Measurements from ENCODE around the gene GPR87. TPM values are rescaled to one million over a fixed set of nuclear protein-coding genes. Genes with fewer than 3 reads are reported as not detected.

The GPR87 gene
- total RNA-seq, 1 donor, result not detected

GRCh38 chr3:151305775-151306151 is 10.9 kb downstream of the GPR87 start:
- no peak overlapping the region for H2AFZ ChIP-seq (ENCODE audit: low read length)
- no peaks in the 10 kb centered on the region for H4K20me1 ChIP-seq (ENCODE audit: insufficient read depth, low read length)
- peak overlapping the region; percentile 18 for H3K4me3 ChIP-seq (ENCODE audit: insufficient read depth, low read length)
- peak overlapping the region; percentile 61 for H3K4me2 ChIP-seq (ENCODE audit: insufficient read depth, low read length)
- no peaks in the 10 kb centered on the region for H3K79me2 ChIP-seq (ENCODE audit: insufficient read depth, low read length)
- H3K9me3 ChIP-seq (ENCODE audit: low read depth, low read length), result no peaks in the 10 kb centered on the region
- peak overlapping the region; percentile 56 for H3K27ac ChIP-seq (ENCODE audit: low read depth, low read length)
- no peak for DNase-seq (ENCODE audit: insufficient read length, low spot score, missing footprints)
- TF ChIP-seq, protein P1, sequence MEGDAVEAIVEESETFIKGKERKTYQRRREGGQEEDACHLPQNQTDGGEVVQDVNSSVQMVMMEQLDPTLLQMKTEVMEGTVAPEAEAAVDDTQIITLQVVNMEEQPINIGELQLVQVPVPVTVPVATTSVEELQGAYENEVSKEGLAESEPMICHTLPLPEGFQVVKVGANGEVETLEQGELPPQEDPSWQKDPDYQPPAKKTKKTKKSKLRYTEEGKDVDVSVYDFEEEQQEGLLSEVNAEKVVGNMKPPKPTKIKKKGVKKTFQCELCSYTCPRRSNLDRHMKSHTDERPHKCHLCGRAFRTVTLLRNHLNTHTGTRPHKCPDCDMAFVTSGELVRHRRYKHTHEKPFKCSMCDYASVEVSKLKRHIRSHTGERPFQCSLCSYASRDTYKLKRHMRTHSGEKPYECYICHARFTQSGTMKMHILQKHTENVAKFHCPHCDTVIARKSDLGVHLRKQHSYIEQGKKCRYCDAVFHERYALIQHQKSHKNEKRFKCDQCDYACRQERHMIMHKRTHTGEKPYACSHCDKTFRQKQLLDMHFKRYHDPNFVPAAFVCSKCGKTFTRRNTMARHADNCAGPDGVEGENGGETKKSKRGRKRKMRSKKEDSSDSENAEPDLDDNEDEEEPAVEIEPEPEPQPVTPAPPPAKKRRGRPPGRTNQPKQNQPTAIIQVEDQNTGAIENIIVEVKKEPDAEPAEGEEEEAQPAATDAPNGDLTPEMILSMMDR (IDR thresholded peaks at IDR 0.05; ENCODE audit: extremely low read depth, low read depth, low read length), result no peak
- H3K36me3 ChIP-seq (ENCODE audit: insufficient read depth, low read length), result no peaks in the 10 kb centered on the region
- H3K4me1 ChIP-seq (ENCODE audit: insufficient read depth, low read length), result peaks cover 40% of the 10 kb centered on the region
- H3K27me3 ChIP-seq (ENCODE audit: insufficient read depth, low read length), result no peaks in the 10 kb centered on the region

- H3K4me3 ChIP-seq (ENCODE audit: insufficient read depth, low read length), result peak overlapping the region; percentile 18
- no peaks in the 10 kb centered on the region for H3K9me3 ChIP-seq (ENCODE audit: low read depth, low read length)
- TF ChIP-seq, protein P1 (IDR thresholded peaks at IDR 0.05; ENCODE audit: extremely low read depth, low read depth, low read length), result peak; percentile 29
- no peaks in the 10 kb centered on the region for H4K20me1 ChIP-seq (ENCODE audit: insufficient read depth, low read length)
- H2AFZ ChIP-seq (ENCODE audit: low read length), result no peak overlapping the region
- no peaks in the 10 kb centered on the region for H3K36me3 ChIP-seq (ENCODE audit: insufficient read depth, low read length)
- H3K27me3 ChIP-seq (ENCODE audit: insufficient read depth, low read length), result peaks cover under 1% of the 10 kb centered on the region
- DNase-seq (ENCODE audit: insufficient read length, low spot score, missing footprints), result peak; percentile 92
- no peaks in the 10 kb centered on the region for H3K79me2 ChIP-seq (ENCODE audit: insufficient read depth, low read length)
- peak overlapping the region; percentile 56 for H3K27ac ChIP-seq (ENCODE audit: low read depth, low read length)
- H3K4me2 ChIP-seq (ENCODE audit: insufficient read depth, low read length), result peak overlapping the region; percentile 61
- peaks cover 40% of the 10 kb centered on the region for H3K4me1 ChIP-seq (ENCODE audit: insufficient read depth, low read length)
Observed at GRCh38 chr3:151305060-151305774, 11.4 kb downstream of the GPR87 start.

GRCh38 chr3:151303751-151304150 is 12.9 kb downstream of the GPR87 start:
- Histone ChIP-seq H3K9me3 (ENCODE audit: low read depth, low read length) (no peaks in the 10 kb centered on the region), H3K4me2 (ENCODE audit: insufficient read depth, low read length) (no peak overlapping the region), H4K20me1 (ENCODE audit: insufficient read depth, low read length) (no peaks in the 10 kb centered on the region), H3K4me1 (ENCODE audit: insufficient read depth, low read length) (peaks cover 40% of the 10 kb centered on the region), H3K36me3 (ENCODE audit: insufficient read depth, low read length) (no peaks in the 10 kb centered on the region), H3K27ac (ENCODE audit: low read depth, low read length) (no peak overlapping the region), H3K79me2 (ENCODE audit: insufficient read depth, low read length) (no peaks in the 10 kb centered on the region), H3K27me3 (ENCODE audit: insufficient read depth, low read length) (peaks cover 6% of the 10 kb centered on the region), H2AFZ (ENCODE audit: low read length) (no peak overlapping the region), H3K4me3 (ENCODE audit: insufficient read depth, low read length) (no peak overlapping the region)
- TF ChIP-seq, protein P1 (IDR thresholded peaks at IDR 0.05; ENCODE audit: extremely low read depth, low read depth, low read length), result no peak
- DNase-seq (ENCODE audit: insufficient read length, low spot score, missing footprints), result no peak

DNA sequence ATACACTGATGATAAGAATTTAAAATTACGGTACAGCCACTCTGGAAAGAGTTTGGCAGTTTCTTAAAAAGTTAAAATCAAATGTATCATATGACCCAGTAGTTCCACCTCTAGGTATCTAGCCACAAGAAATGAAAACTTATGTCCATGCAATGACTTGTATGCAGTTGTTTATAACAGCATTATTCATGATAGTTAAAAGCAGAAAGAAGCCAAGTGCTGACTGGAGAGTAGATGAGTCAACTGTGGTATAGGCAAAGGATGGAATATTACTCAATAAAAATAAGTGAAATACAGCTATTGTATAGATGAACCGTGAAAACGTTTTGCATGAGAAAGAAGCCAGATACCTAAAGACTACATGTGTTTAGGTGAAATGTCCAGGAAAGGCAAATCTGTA is 14.8 kb downstream of the GPR87 start:
- H3K4me2 ChIP-seq (ENCODE audit: insufficient read depth, low read length), result no peak overlapping the region
- TF ChIP-seq, protein P1 (IDR thresholded peaks at IDR 0.05; ENCODE audit: extremely low read depth, low read depth, low read length), result no peak
- H3K9me3 ChIP-seq (ENCODE audit: low read depth, low read length), result no peaks in the 10 kb centered on the region
- peaks cover 6% of the 10 kb centered on the region for H3K27me3 ChIP-seq (ENCODE audit: insufficient read depth, low read length)
- H3K4me1 ChIP-seq (ENCODE audit: insufficient read depth, low read length), result peaks cover 31% of the 10 kb centered on the region
- no peaks in the 10 kb centered on the region for H3K79me2 ChIP-seq (ENCODE audit: insufficient read depth, low read length)
- no peak overlapping the region for H3K4me3 ChIP-seq (ENCODE audit: insufficient read depth, low read length)
- no peaks in the 10 kb centered on the region for H4K20me1 ChIP-seq (ENCODE audit: insufficient read depth, low read length)
- no peak overlapping the region for H3K27ac ChIP-seq (ENCODE audit: low read depth, low read length)
- no peak for DNase-seq (ENCODE audit: insufficient read length, low spot score, missing footprints)
- no peaks in the 10 kb centered on the region for H3K36me3 ChIP-seq (ENCODE audit: insufficient read depth, low read length)
- H2AFZ ChIP-seq (ENCODE audit: low read length), result no peak overlapping the region
